ENCODE data around the gene IFNGR2.
"Not testable (repeated sequence)": the region's sequence is repeated elsewhere in the genome, so short reads cannot be mapped to it uniquely, and the experiment has no call there.

Gene IFNGR2

GRCh38 chr21:33377221-33377920 lies 25.8 kb upstream of the IFNGR2 start:
- no peak for DNase-seq (ENCODE audit: low read depth in 2 of 2)

GRCh38 chr21:33378081-33378480 lies 25.1 kb upstream of the IFNGR2 start:
- no peak for DNase-seq (ENCODE audit: low read depth in 2 of 2)

- DNase-seq (ENCODE audit: low read depth in 2 of 2), result not testable (repeated sequence)
These were observed 23.3 kb upstream of the IFNGR2 start for GRCh38 chr21:33379934-33380333.

- DNase-seq (ENCODE audit: low read depth in 2 of 2), result peak; percentile 72 to 76
These were observed 22.7 kb upstream of the IFNGR2 start for GRCh38 chr21:33380483-33380998.

- DNase-seq (ENCODE audit: low read depth in 2 of 2), result not testable (repeated sequence)
These were observed 21.8 kb upstream of the IFNGR2 start for GRCh38 chr21:33381381-33381780.

- no peak for DNase-seq (ENCODE audit: low read depth in 2 of 2)
These were observed 19.9 kb upstream of the IFNGR2 start for GRCh38 chr21:33383056-33383888.

GRCh38 chr21:33384841-33385331 lies 18.3 kb upstream of the IFNGR2 start:
- no peak for DNase-seq (ENCODE audit: low read depth in 2 of 2)

- no peak for DNase-seq (ENCODE audit: low read depth in 2 of 2)
These were observed 16.9 kb upstream of the IFNGR2 start for GRCh38 chr21:33386222-33386784.

- no peak for DNase-seq (ENCODE audit: low read depth in 2 of 2)
These were observed 15.9 kb upstream of the IFNGR2 start for GRCh38 chr21:33387294-33387693.

- DNase-seq (ENCODE audit: low read depth in 2 of 2), result no peak
These were observed 15.0 kb upstream of the IFNGR2 start for GRCh38 chr21:33388188-33388587.

- DNase-seq (ENCODE audit: low read depth in 2 of 2), result no peak
These were observed 12.7 kb upstream of the IFNGR2 start for GRCh38 chr21:33390479-33390878.

GRCh38 chr21:33391656-33392055 lies 11.6 kb upstream of the IFNGR2 start:
- no peak for DNase-seq (ENCODE audit: low read depth in 2 of 2)

- DNase-seq (ENCODE audit: low read depth in 2 of 2), result no peak
These were observed 10.8 kb upstream of the IFNGR2 start for GRCh38 chr21:33392284-33392985.

GRCh38 chr21:33393348-33393747 lies 9.9 kb upstream of the IFNGR2 start:
- DNase-seq (ENCODE audit: low read depth in 2 of 2), result no peak

GRCh38 chr21:33394260-33394659 lies 9.0 kb upstream of the IFNGR2 start:
- DNase-seq (ENCODE audit: low read depth in 2 of 2), result no peak

GRCh38 chr21:33395891-33396331 lies 7.3 kb upstream of the IFNGR2 start:
- DNase-seq (ENCODE audit: low read depth in 2 of 2), result no peak

GRCh38 chr21:33396436-33396835 lies 6.8 kb upstream of the IFNGR2 start:
- DNase-seq (ENCODE audit: low read depth in 2 of 2), result no peak

- no peak for DNase-seq (ENCODE audit: low read depth in 2 of 2)
These were observed 6.3 kb upstream of the IFNGR2 start for GRCh38 chr21:33396951-33397350.

GRCh38 chr21:33397717-33398116 lies 5.5 kb upstream of the IFNGR2 start:
- no peak for DNase-seq (ENCODE audit: low read depth in 2 of 2)

- no peak for DNase-seq (ENCODE audit: low read depth in 2 of 2)
These were observed 4.9 kb upstream of the IFNGR2 start for GRCh38 chr21:33398361-33398760.

- DNase-seq (ENCODE audit: low read depth in 2 of 2), result no peak
These were observed 1.6 kb upstream of the IFNGR2 start for GRCh38 chr21:33401630-33401992.

All from fibroblast of skin of left quadriceps (primary cell).